Activated T-cell treated with anti-CD3 and anti-CD28 coated beads, Interleukin-2, amount 50 U/mL, for 4 hours (primary cell): ENCODE data around the gene ABHD18. TPM values are rescaled to one million over a fixed set of nuclear protein-coding genes. Genes with fewer than 3 reads are reported as not detected.
"Not testable (repeated sequence)": the region's sequence is repeated elsewhere in the genome, so short reads cannot be mapped to it uniquely, and the experiment has no call there.

ENCODE experiments used
- ATAC-seq, 2 donors: fragments of 200-7000 bp; cut with Tn5 transposase; one replicate each; pipeline ENCODE4 v1.10.0; 2021
- DNase-seq: peaks from one replicate; pipeline ENCODE4 v3.0.0-alpha.2; 2020
- H3K27me3 Mint-ChIP-seq: one replicate; pipeline ENCODE4 v1.8.0; 2021; ENCODE audit warnings: low read depth, mixed read lengths
- H3K36me3 Mint-ChIP-seq: one replicate; pipeline ENCODE4 v1.8.0; 2022; ENCODE audit warnings: mixed read lengths; ENCODE audit not compliant: insufficient read depth
- H3K4me1 Mint-ChIP-seq: one replicate; pipeline ENCODE4 v1.8.0; 2021; ENCODE audit warnings: low read depth, mixed read lengths
- H3K4me3 Mint-ChIP-seq: one replicate; pipeline ENCODE4 v1.8.0; 2021; ENCODE audit warnings: mild to moderate bottlenecking, moderate library complexity, mixed read lengths
- H3K9me3 Mint-ChIP-seq: one replicate; pipeline ENCODE4 v1.8.0; 2021; ENCODE audit warnings: mixed read lengths
- total RNA-seq, 3 donors: library from RNA; stranded (reverse); gene quantifications; one replicate each; pipeline ENCODE4 v1.2.1, GENCODE V29; 2021

ABHD18 gene
- total RNA-seq, 3 donors from 2014 or later: 8.9 to 12.1 (median 9.6) TPM

DNA sequence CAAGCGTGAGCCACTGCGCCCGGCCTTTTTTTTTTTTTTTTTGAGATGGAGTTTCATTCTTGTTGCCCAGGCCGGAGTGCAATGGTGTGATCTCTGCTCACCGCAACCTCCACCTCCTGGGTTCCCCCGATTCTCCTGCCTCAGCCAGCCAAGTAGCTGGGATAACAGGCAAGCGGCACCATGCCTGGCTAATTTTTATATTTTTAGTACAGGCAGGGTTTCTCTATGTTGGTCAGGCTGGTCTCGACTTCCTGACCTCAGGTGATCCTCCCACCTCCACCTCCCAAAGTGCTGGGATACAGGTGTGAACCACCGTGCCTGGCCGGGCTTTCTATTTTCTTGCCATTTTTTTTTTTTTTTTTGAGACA is 101.2 kb downstream of the ABHD18 start:
- H3K27me3 Mint-ChIP-seq, H3K9me3 Mint-ChIP-seq, ATAC-seq, DNase-seq, H3K36me3 Mint-ChIP-seq, H3K4me3 Mint-ChIP-seq: not testable (repeated sequence)
- H3K4me1 Mint-ChIP-seq: peaks cover 11% of the 10 kb centered on the region

DNA sequence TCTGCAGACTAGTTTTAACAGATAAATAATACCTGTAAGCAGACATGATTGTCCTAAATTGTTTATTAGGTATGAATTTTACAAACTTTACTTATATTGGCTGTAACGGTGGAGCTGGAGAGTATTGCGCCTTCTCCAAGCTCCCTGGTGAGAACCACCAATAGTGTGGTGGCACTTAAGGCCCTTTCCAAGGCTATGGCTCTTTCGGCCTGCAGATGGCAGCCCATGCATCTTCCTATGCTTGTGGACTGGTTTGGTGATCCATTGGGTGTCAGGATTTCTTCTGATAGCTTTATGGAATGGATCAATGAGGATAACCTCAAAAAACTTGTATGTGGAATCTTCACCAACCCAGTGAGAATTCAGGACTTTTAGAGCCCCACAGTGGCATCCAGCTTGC is 103.7 kb downstream of the ABHD18 start:
- Mint-ChIP-seq H3K9me3 (no peaks in the 10 kb centered on the region), H3K27me3 (no peaks in the 10 kb centered on the region), H3K4me1 (peaks cover 6% of the 10 kb centered on the region), H3K36me3 (no peaks in the 10 kb centered on the region), H3K4me3 (no peak overlapping the region)
- DNase-seq: no peak
- ATAC-seq: no peak

- Mint-ChIP-seq H3K4me1 (no peaks in the 10 kb centered on the region), H3K4me3 (no peak overlapping the region)
- no peak for ATAC-seq
Observed at GRCh38 chr4:128076464-128076863, 111.3 kb downstream of the ABHD18 start.

More at GRCh38 chr4:128076464-128076863, 111.3 kb downstream of the ABHD18 start:
- Mint-ChIP-seq H3K9me3 (no peaks in the 10 kb centered on the region), H3K27me3 (no peaks in the 10 kb centered on the region), H3K36me3 (peaks cover 20% of the 10 kb centered on the region)
- no peak for DNase-seq

Other genes with a start within 250 kb of the ABHD18 start
- not detected for gene SLC25A31, start 235.0 kb upstream of the ABHD18 start, total RNA-seq
- gene HSPA4L, start 183.1 kb upstream of the ABHD18 start, total RNA-seq: under 1 TPM; 0.08 to 0.30 (median 0.27) TPM
- 10 to 100 TPM; 14.1 to 19.5 (median 16.6) TPM for gene PLK4, start 84.5 kb upstream of the ABHD18 start, total RNA-seq
- 10 to 100 TPM; 13.7 to 19.6 (median 15.9) TPM for gene MFSD8, start 233 bp upstream of the ABHD18 start, total RNA-seq
- gene LARP1B, start 95.9 kb downstream of the ABHD18 start, total RNA-seq: 10 to 100 TPM; 26.3 to 29.6 (median 29.4) TPM